ENCODE measurements around the gene CNNM1.

Gene CNNM1

DNA sequence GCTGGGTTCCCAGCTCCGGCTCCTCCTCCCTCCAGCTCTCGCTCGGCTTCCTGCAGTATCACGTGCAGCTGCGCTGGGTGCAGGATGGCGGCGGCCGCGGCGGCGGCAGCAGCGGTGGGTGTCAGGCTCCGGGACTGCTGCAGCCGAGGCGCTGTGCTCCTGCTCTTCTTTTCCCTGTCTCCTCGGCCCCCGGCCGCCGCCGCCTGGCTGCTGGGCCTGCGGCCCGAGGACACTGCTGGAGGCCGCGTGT lies at the start of gene CNNM1:
Gene CNNM1, plus strand, starts transcription at position 53 of the 250 bp plus-strand sequence. Its CDS starts 32 bp downstream, at position 85.
- no peak for DNase-seq (ENCODE audit: low read depth)

DNA sequence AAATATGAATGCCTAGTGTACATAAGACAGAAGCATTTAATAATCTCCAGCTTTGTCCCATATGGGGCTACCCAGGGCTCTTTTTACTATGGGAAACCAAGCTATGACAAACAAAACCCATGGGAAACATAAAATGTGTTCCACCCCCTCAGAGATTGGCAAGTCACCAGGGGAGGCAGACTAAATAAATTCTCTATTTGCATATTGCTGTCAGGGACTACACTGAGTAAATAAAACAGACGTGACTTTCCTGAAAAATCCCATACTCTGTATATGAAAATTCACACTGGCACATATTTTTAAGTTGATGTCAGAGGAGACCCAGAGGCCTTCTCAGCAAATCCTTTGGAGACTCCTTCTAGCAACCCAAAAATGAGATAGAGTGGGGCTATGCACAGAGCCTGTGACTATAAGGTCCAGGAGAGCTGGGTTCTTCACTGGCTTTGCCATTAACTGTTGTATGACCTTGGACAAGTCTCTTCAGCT lies 49.5 kb upstream of the CNNM1 start:
- DNase-seq (ENCODE audit: low read depth): no peak

DNA sequence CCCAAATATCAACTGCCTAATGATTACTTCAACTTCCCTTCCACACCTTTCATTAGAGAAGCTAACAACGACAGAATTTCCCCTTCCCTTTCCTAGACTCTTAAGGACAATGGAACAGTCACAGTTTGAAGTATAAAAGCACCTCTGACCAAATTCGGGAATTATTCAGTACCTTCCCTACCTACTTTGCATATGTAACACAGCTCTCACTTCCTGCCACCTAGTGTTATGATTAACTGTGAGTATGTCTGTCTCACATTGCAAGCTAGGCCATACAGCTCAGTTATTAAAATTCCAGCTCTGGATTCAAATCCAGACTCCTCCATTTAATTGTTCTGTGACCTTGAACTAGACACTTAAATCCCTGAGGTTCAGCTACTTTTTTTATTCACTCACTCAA lies 48.7 kb upstream of the CNNM1 start:
- DNase-seq (ENCODE audit: low read depth): no peak

DNA sequence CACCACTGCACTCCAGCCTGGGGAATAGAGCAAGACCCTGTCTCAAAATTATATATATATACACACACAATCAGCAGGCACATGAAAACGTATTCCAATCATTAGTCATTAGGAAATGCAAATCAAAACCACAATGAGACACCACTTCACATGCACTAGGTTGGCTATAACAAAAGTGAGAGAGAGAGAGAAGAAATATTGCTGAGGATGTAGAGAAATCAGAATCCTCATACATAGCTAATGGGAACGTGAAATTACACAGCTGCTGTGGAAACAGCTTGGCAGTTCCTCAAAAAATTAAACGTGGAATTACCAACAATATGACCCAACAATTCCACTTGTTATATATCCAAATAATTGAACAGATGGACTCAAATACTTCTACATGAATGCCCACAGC lies 43.3 kb upstream of the CNNM1 start:
- no peak for DNase-seq (ENCODE audit: low read depth)

DNA sequence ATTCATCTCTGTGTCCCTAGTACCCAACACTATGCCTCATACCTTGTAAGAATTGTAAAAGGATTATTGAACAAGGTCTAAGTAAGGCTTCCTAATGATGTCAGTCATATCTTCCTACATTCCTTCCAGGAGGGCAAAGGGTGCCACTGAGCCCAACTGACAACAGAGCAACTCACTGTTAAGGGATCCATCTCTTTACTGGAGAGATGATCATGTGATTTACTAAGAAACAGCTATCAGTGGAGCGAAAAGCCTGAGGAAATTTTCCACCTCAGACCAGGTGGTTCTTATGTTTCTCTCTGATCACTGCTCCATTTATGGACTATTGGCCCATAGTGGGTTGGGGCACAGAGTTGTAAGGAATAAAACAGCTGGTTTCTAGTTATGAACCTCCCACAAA lies 38.9 kb upstream of the CNNM1 start:
- DNase-seq (ENCODE audit: low read depth): no peak

DNA sequence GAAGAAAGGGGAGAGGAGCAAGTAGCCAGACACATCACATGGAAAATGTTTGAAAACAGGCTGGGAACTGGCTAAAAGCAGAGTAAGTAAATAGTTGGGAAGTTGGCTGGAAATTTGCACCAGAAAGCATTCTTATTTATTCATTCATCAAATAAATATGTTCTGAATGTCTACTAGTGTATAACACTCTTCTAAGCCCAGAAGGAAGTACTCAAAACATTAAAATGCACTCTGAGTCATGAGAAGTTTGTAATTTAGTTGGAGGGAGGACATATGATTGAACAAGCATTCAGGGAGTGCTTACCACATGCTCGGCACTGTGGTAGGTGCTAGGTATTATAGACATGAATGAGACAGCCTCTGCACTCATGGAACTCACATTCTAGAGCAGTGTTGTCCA lies 37.0 kb upstream of the CNNM1 start:
- no peak for DNase-seq (ENCODE audit: low read depth)

DNA sequence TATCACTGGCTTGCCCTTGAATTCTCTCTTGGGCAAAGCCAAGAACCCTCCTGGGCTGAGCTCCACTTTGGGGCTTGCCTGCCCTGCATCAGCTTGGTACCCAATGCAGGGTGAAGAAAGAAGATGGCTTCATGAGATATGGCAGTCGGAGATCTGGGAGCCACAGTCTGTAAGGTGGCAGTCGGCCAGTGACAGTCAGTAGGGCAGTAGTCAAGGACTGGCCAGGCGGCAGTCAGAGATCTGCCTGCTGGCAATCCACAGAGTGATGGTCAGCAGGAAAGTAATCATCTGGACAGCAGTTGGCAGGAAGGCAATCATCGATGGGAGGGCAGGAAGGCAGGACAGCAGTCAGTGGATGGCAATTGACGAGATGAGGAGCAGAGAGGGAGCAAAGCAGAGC lies 32.6 kb upstream of the CNNM1 start:
- no peak for DNase-seq (ENCODE audit: low read depth)

DNA sequence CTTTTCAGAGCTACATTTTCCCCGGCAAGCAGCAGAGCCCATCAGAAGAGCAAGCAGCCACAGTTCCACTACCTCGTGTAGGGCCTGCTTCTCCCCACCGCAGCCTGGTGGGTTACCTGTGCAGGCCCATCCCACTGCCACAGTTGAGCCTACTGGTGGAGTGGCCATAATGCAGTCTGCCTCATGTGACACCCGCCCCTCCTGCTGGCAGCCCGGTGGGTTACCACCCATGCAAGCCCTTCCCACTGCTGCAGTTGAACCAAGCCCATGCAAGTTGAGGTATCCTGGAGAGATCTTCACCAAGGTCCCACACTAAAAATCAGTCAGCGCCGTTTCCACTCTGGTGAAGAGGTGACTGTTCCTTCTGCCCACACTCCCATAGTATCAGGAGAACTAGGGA lies 32.1 kb upstream of the CNNM1 start:
- DNase-seq (ENCODE audit: low read depth): no peak

DNA sequence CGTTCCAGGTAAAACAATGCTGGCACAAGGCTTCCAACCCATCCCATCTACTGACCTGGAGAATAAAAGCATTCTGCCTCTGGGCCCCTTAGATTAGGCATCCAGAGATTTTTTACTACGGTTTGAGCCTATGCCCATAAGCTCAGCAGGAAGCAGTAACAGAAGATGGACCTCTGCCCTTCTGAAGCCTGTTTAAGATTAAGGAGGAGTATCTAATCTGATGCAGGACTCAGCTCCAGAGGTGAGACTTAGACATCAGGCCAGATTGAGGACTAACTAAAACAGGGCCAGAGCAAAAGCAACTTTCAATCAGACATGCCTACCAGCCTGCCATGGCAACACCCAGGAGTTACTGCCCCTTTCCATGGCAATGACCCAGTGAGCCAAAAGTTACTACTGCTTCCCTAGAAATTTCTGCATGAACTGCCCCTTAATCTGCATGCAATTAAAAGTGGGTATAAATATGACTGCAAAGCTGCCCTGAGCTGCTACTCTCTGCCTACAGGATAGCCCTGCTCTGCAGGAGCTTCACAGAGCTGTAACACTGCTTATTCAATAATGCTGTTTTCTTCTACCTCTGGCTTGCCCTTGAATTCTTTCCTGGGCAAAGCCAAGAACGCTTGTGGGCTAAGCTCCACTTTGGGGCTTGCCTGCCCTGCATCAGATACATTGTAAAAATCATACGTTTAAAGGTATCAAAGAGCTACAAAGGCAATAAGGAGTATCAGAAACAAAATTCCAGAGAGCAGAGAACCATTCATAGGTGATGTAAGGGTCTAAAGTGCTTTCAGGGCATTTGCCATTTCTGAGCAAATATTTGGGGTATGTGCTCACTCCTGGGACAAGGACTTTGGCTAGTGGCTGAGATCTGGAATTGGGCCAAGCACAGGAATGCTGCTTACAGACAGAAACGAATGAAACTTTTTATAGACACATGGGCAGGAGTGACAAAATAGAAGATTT lies 25.0 kb upstream of the CNNM1 start:
- DNase-seq (ENCODE audit: low read depth): no peak

DNA sequence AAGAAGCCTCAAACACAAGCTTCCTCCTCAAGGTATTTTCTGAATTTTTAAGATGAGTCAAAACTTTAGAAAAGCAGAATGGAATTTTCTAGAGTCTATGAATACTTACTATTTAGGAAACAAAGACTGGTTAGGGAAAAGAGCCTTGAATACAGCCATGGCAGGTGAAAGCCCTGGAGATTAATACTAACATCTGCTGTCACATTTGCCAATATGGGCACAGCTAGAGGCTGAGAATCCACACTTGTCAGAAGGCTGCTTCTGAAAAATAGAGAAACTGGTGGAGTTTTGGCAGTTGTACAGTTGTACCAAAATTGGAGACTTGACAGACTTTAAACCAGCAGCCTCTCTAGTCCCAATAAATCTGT lies 24.3 kb upstream of the CNNM1 start:
- no peak for DNase-seq (ENCODE audit: low read depth)

DNA sequence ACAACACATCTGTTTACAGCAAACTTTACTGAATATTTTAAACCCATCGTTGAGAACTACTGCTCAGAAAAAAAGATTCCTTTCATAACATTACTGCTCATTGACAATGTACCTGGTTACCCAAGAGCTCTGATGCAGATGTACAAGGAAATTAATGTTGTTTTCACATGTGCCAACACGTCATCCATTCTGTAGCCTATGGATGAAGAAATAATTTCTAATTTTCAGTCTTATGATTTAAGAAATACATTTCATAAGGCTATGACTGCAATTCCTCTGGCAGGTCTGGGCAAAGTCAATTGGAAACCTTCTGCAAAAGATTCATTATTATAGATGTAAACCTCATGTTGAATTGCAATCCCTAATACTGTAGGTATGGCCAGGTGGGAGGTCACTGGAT lies 16.7 kb upstream of the CNNM1 start:
- no peak for DNase-seq (ENCODE audit: low read depth)

DNA sequence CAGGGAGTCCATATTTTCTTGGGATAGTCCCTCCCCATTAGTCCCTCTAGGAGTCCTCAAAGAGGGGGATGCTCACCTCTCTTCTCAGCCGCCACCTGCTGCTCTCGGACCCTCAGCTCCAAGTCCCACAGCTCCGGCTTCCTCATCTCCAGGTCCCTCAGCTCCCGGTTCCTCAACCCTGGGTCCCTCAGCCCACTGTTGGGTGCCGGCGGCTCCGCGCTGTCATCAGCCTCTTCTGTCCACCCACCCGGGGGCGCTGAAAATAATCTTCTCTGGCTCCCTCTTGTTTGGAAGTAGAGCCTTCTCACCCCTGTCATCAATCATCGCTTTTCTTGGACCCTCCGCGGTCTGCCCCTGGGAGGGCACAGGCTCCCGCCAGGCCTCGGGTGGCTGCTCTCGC lies 13.3 kb upstream of the CNNM1 start:
- DNase-seq (ENCODE audit: low read depth): no peak

DNA sequence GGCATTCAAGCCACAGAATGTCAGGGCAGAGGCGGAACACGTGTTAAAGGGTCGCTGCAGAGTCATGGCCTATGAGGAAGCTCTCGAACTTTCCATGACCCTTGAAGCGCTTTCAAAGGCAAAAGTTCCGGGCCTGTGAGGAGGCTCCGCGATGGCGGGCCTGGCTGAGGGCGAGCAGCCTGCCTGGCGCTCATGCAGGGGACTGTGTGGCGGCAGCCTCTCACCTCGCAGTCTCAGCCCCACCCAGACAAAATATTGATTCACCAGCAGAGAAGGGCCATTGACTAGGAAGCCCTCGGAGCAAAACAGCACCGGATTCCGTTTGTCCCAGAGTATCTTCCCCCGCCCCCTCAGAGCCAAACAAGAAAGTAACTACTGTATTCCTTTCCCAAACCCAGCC lies 12.8 kb upstream of the CNNM1 start:
- DNase-seq (ENCODE audit: low read depth): no peak

DNA sequence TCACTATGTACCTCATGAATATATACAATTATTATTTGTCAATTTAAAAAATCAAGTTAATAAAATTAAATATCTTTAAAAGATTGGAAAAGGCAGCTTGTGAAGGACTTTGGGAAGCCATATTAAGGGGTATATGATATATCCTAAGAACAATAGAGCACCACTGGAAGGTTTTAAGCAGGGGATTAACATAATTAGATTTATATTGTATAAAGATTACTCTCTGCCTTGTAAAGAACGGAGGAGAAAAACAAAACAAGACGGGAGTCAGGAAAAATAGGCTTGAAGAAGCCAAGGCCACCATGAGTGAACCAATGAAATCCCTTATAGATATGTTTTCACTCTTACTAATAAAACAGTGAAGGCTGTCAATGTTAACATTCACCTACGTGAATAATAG lies 11.1 kb upstream of the CNNM1 start:
- DNase-seq (ENCODE audit: low read depth): no peak

DNA sequence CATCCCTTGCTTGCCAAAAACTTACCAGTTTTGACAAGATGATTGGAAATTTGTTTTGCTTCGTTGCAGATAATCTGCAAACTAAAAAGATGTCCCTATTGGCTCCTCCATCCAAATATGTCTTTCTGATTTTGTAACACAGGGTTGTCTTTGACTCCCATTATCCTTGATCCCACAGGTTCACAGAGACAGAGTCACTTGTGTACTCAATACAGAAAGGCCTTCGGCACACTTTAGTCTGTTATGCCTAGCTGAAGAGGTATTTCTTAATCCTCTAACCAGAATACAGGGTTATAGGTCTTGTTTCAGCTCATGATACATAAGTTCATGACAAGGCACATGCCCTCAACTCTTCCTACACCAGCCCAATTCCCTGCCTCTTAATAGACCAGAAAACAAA lies 10.7 kb upstream of the CNNM1 start:
- DNase-seq (ENCODE audit: low read depth): no peak

DNA sequence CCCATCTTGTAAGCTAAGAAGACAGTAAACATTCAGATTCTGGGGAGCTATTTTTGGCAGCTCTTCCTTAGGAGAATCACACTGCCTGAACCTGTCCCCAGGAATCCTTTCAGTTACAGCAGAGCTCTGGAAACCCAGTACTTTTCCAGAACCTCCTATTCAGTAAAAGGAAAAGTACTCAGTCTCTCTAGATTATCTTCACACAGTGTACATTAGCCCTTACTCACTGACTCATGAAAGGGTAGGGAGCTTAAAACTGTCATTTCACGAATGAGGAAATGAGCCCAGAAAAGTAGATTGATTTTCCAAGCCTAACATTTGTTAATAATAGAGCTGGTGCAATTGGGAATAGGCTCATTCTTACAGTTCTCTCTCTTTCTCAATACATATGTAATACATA lies 3.9 kb upstream of the CNNM1 start:
- DNase-seq (ENCODE audit: low read depth): no peak

DNA sequence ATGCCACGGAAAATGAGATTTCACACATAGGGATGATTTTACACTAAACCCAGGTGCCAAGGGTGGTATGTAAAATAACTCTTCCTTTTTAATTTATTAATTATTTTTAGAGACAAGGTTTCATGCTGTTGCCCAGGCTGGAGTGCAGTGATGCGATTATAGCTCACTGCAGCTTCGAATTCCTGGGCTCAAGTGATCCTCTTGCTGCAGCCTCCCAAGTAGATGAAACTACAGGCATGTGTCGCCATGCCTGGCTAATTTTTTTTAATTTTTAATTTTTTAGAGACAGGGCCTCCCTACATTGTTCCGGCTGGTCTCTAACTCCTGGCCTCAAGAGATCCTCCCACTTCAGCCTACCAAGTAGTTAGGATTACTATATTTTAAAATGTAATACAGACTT lies 2.3 kb upstream of the CNNM1 start:
- no peak for DNase-seq (ENCODE audit: low read depth)

DNA sequence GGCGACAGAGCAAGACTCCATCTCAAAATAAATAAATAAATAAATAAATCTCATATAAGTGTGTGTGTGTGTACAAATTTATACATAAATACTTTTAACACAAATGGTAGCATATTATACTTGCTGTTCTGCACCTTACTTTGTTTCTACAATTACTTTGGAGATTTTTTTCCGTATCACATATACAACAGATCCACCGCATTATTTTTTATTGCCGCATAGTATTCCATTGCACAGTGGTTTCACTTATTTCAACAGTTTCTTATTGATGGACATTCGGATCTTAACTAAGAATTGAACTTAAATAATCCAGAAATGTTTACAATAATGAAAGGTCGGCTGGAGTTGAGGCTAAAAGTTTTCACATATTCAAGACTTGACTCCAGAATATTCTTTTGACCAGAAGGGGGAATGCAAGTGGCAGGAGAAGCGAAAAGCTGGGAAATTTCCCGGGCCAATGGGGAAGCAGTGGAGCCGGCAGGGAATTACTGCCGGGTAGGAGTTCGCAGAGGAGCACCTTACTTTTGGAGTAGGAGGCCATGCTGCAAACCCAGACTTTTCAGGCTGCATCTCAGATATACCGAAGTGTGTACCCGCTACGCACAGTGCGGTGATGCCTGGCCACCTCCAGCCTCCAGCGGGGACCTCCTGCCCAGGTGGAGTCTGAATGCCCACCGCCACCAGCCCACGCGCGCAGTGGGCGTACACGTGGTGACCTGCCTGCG lies 415 bp upstream of the CNNM1 start:
- DNase-seq (ENCODE audit: low read depth): no peak

DNA sequence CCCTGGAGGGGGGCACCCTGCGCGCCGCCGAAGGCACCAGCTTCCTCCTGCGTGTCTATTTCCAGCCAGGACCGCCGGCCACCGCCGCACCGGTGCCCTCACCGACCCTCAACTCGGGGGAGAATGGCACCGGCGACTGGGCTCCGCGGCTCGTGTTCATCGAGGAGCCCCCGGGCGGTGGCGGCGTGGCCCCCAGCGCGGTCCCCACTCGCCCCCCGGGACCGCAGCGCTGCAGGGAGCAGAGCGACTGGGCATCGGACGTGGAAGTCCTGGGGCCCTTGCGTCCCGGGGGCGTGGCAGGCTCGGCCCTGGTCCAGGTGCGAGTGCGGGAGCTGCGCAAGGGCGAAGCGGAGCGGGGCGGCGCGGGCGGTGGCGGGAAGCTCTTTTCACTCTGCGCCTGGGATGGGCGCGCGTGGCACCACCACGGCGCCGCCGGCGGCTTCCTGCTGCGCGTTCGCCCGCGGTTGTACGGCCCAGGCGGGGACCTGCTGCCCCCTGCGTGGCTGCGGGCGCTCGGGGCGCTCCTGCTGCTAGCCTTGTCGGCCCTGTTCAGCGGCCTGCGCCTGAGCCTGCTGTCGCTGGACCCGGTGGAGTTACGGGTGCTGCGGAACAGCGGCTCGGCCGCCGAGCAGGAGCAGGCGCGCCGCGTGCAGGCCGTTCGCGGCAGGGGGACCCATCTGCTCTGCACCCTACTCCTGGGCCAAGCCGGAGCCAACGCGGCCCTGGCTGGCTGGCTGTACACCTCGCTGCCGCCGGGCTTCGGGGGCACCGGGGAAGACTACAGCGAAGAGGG lies 594 bp downstream of the CNNM1 start:
- no peak for DNase-seq (ENCODE audit: low read depth)

DNA sequence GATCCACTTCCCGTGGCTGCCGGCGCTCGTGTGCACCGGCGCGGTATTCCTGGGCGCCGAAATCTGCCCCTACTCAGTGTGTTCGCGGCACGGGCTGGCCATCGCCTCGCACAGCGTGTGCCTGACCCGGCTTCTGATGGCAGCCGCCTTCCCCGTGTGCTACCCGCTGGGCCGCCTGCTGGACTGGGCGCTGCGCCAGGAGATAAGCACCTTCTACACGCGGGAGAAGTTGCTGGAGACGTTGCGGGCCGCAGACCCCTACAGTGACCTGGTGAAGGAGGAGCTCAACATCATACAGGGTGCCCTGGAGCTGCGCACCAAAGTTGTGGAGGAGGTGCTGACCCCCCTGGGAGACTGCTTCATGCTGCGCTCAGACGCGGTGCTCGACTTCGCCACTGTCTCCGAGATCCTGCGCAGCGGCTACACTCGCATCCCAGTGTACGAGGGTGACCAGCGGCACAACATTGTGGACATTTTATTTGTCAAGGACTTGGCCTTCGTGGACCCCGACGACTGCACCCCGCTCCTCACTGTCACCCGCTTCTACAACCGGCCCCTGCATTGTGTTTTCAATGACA lies 1.3 kb downstream of the CNNM1 start:
- DNase-seq (ENCODE audit: low read depth): no peak

DNA sequence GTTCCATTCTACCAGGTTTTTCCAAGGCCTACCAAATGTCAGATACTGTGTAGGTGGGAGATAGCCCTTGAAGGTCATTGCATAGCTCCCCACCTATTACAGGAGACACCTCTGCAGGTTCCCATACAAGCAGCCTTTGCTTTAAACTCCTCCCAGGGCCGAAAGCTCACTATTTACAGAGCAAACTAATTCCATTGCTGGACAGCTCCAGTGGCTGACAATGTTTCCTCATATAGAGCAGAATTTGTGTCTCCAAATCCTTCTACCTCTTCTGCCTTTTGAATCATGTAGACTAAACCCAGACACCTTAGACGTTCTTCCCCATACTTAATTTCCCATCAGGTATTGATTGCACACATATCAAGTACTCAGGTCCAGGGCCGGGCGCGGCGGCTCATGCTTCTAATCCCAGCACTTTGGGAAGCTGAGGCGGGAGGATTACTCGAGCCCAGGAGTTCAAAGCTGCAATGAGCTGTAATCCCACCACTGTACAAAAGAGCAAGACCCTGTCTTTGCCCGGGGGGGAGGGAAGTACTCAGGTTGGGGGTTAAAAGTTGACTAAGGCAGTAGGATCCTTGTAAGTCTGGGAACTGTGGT lies 2.1 kb downstream of the CNNM1 start:
- no peak for DNase-seq (ENCODE audit: low read depth)

DNA sequence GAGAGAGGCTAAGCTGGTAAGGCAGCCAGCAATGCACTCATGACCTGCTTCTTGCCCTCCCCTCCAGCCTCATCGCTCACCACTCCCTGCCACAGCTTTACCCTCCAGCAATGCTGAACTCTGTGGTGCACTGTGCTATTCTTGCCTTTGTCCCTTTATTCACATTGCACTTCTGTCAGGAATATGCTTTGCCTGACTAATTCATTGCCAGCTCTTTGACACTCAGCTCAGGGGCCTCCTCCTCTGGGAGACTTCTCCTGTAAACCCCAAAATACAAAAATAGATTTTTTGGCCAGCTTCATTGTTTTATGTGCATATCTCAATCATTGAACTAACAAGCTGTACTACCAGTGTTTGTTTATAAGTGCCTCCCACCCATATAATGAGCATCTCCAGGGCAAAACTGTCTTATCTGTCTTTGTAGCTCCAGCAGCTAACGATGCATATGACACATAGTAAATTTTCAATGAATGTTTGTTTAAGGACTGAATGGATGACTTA lies 8.2 kb downstream of the CNNM1 start:
- no peak for DNase-seq (ENCODE audit: low read depth)
